ELR (cell line): Measurements from ENCODE around the gene UNC13C.

Source experiments
- DNase-seq: peaks from one replicate; pipeline ENCODE4 v3.0.0-alpha.2; 2015; ENCODE audit warnings: low read depth

UNC13C gene

DNA sequence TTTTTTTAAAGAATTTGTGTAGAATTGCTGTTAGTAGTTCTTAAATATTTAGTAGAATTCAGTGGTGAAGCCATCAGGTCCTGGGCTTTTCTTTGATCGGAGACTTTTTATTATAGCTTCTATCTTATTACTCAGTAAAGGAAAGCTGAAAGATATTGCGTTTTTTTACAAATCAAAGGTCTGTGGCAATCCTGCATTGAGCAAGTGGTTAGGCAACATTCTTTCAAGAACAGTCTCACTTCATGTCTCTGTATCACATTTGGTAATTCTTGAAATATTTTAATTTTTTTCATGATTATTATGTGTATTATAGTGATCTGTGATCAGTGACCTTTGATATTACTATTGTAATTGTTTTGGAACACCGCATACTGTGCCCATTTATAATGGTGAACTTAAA is 140.8 kb downstream of the UNC13C start:
- no peak for DNase-seq

DNA sequence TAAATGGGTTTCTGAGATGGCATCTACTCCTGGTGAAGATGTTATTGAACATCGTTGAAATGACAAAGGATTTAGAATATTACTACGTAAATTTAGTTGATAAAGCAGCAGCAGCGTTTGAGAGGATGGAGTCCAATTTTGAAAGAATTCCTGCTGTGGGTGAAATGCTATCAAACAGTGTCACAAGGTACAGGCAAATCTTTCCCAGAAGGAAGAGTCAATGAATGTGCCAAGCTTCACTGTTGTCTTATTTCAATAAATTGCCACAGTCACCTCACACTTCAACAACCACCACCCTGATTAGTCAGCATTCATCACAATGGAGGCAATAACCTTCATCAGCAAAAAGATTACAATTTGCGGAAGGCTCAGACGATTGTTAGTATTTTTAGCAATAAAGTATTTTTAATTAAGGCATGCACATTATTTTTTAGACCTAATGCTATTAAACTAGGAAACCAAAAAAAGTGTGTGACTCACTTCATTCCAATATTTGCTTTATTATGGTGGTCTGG is 142.8 kb downstream of the UNC13C start:
- DNase-seq = no peak

DNA sequence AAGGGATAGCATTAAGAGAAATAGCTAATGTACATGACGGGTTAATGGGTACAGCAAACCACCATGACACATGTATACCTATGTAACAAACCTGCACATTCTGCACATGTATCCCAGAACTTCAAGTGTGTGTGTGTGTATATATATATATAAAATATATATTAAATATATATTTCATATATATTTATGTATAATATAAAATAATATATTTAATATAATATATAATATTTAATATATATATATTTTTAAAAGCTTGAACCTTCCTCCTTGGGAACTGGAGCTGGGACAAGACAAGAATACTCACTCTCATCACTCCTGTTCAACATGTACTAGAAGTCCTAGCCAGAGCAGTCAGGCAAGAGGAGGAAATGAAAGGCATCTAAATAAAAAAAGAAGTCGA is 149.3 kb downstream of the UNC13C start:
- DNase-seq = no peak

DNA sequence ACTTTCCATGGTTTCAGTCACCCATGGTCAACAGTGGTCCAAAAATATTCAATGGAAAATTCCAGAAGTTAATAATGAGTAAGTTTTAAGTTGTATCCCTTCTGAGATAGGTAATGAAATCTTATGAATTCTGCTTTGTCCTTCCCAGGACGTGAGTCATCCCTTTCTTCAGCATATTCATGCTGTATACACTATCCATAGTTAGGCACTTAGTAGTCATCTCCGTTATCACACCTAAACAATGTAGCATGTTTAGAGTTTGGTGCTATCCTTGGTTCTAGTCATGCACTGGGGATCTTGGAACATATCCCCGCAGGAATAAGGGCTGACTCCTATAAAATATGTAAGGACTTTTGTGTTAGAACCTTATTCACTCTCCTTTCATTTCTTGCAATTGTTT is 153.2 kb downstream of the UNC13C start:
- peak; percentile 0 for DNase-seq

DNA sequence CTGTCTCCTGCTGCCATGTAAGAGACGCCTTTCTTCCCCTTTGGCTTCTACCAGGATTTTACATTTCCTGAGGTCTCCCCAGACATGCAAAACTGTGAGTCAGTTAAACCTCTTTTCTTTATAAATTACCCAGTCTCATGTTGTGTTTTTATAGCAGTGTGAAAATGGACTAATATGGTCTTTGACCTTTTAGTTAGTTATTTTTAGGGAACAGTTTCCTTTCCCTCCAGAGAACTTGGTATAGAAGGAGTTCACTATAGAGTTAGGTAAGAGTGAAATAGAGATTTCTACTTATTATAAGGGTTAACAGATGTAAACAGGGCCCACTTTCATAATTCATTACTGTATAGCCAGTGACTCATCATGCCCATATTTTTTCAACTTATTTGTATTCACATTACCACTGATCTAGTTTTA is 170.9 kb downstream of the UNC13C start:
- DNase-seq = no peak

DNA sequence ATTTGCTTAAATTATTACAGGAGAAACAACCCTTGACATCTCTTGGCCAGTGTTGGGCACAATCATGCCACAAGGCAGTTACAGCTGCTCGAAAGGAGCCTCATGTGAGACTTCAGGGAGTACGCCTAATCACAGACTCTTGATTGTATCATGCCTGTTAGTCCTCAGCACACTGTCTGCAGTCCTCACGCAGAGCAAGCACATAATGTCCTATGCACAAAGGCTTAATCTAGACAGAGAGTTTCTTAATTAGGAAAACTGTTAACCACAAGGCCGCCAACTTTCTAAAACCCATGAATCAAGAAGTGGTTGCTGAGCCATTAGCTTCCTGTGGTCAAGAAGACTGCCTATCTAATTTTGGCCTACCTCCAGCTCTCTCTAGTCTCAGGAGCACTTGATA is 172.0 kb downstream of the UNC13C start:
- no peak for DNase-seq

DNA sequence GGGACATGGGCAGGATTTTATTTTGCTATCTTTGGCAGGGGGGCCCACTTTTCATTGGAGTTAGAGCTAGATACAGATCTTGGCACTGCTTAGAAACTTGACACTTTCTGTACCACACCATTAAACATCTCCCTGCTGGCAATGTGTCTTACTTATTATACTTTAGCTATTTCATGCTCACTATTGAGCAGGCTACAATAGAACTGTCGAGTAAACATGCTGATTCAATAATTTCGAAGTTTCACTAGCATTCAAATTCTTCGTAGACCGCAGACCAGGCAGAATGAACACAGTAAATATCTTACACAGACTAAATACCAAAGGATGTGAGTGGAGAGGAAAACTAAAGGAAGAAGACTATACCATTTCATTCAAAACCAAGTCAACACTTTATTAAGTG is 180.8 kb downstream of the UNC13C start:
- DNase-seq = no peak

DNA sequence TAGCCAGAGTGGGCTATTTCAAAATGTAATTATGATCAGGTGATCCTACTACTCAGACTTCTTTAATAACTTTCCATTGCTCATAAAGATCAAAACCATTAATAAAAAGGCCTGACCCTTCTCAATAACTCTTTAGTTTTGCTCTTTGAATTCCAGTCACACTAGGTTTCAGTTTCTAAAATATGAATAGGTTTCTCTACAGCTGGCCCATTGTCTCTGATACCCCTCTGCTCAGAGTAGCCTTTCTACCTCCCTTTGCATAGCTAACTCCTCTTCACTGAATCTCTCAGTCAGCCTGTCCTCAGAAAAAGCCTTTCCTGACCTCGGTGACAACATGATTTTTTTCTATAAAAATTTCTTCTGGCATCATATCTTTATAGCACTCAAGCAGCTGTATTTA is 209.1 kb downstream of the UNC13C start:
- no peak for DNase-seq

DNA sequence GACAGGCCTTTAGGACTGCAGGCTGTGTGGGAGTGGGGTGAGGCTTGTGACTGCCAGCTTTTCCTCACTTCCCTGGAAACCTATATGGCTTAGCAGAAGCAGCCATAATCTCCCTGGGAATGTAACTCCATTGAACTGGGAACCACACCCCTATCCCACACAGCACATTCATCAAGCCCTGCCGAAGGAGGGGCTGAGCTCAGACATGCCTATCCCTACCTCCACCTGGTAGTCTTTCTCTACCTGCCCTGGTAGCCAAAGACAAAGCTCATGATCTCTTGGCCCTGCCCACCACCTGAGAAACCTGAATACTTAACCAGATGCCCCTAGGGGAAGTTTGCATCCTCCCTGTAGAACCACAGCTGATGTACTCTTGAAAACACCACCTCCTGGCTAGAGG is 219.8 kb downstream of the UNC13C start:
- DNase-seq = no peak

DNA sequence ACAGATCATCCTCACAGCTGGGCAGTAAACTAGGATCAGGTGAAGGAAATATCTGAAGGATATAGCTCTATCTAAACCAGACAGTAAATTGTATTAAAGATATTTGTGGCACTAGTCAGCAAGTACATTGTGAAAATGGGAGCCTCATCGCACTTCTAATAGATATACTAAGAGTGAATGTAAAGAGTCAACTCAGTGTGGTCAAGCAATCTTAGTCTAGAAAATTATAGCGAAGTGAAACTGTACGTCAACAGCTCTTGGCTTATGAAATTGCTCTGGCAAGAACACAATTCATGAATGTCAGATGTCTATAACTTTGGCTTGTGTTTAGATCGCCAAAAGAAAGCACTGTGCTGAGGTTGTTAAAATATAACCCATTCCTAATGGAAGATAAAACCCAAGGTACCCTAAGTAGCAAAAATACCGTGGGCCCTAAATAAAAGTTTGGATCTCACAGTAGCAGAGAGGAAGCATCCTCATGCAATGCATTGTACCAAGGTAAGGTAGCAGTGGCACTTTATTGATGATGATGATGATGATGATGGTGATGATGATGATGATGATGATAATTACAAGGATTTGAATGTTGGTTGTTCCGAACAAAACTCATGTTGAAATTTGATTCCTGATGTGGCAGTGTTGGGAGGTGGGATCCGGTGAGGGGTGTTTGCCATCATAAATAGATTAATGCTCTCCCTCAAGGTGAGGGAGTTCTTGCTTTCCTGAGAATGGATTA is 228.5 kb downstream of the UNC13C start:
- DNase-seq = no peak

DNA sequence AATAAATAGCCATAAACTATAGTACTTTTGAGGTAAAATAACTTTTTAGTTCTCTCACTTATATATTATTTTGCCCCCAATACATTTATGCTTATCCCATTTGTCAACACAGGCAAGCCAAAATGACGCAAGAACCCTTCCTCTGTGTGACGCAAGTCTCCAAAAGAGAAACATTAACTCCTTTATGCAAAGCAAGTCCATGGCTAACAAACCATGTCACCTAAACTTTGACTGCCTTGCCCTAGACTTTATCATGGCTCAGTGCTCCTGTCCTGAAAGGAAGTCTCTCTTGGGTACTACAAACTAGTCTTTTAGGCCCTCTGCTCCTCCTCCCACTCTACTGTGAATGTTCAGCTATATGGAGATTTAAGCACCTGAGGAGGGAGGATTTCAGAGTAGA is 230.5 kb downstream of the UNC13C start:
- no peak for DNase-seq

DNA sequence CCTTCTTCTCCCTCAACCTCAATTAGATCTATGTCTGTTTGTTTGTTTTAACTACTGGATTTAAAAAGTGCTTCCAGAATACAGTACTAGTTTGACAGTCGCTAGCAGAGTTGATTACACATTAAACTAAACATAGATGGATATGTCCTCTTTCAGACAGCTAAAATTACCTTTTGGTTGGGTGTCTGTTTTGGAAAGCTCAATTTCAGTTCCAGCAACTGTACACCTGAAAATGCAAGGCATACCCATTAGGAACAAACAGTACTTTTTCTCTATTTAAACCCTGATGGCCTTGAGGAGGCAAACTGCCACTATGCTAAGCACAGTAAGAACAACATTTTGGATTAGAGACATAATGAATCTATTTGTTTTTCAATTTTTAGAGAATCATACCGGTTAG is 234.4 kb downstream of the UNC13C start:
- no peak for DNase-seq

DNA sequence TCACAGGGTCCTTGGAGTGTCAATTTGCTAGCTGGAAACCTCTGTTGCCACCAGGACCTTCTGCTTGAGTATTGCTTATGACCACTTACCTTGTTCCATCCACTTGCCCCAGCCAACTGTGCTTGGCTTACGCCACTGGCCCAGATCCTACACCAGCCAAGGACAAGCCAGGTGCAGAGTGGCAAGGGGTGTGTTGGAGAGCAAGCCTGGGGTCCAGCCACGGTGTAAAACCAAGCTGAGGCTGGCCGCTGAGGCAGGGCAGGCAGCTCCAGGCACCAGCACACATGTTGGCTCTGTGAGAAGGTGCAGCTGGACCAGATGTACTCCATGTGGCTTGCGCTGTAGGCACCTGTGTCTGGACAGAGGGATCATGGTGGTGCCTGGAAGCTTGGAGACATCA is 248.2 kb downstream of the UNC13C start:
- no peak for DNase-seq

DNA sequence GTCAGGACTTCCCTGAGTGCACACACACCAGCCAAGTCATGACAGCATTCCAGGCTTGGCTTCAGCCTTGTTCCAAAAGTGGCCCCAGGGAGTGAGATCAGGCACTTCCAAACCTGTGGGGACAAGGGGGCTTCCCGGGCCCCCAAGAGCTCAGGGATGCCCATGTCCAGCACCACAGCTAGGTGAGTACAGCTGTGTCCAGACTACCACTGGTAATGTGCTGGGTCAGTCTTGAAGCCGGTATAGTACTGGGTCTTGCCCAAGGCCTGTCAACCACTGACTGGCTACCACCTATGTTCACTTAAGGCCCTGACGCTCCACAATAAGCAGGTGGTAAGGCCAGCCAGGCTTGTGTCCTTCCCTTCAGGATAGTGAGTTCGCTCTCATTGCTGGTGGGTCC is 249.3 kb downstream of the UNC13C start:
- no peak for DNase-seq

DNA sequence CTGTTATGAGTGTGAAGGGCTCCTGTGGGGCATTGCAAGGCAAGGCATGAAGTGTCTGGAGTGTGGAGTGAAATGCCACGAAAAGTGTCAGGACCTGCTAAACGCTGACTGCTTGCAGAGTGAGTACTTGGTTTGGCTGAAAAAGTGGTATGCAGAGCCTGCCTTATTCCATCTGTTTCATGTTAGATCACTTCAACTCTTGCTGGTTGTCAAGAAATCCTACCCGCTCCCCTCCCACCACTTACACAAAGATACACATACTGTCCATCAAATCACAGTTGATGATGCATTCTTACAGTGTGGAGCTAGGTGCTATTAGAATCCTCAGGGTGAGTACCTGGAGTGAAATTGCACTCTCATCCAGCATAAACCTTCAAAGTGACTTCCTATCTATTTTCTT is 272.1 kb downstream of the UNC13C start:
- DNase-seq = no peak

DNA sequence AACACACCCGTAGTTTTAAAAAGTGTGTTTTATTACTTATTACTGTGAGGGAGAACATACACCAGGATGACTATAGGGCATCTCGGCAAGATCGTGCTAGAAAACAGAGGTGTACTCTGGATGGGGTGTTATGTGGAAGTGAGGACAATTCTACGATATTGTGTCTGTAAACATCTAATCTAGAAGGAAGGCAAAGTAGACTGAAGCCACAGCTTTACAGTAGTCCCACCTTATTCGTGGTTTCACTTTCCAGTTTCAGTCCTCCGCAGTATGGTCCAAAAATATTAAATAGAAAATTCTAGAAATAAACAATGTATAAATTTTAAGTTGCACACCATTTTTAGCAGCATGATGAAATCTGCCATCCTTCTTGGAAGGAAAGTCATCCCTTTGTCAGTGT is 277.9 kb downstream of the UNC13C start:
- DNase-seq = no peak

DNA sequence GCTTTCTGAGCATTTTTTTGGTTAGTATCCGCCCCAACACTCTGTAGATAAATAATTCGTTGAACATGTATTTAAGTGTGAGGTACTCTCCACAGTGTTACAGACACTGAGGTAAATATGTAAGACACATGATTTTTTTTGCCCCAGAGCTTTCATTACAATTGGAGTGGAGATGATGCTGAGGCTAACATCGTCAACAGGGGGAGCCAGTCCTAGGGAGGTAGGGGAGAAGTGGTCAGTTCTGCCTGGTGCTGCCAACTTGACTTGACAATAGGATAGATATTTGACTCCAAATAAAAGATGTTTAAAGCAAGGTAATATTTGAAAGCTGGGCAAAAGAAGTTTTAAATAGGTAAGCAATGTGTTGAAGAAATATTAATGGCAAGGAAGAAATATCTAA is 295.7 kb downstream of the UNC13C start:
- no peak for DNase-seq

DNA sequence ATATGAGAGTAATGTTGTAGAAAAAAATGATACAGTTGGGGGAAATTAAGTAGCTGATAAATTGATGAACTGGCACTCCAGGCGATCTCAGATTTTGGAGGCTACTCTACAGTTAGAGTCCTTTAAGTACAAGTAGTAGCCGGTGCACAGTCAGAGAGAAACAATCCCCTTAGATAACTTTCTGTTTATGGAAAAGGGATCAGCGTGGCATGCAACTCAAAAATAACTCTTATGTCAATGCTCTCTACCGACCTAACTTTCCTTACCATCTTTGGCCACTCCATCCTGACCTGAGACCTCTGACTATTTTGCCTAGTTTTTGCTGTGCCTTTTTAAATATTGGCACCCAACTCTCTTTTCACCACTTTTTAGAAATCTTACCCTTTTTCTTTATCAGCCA is 299.6 kb downstream of the UNC13C start:
- no peak for DNase-seq

DNA sequence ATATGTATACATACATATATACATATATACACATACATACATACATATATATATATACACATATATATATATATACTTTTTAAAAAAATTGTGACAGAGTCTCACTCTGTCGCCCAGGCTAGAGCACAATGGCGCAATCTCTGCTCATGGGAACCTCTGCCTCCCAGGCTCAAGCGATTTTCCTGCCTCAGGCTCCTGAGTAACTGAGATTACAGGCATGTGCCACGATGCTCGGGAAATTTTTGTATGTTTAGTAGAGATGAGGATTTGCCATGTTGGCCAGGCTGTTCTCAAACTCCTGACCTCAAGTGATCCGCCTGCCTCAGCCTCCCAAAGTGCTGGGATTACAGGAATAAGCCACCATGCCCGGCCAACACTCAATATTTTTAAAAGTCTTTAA is 302.5 kb downstream of the UNC13C start:
- no peak for DNase-seq

DNA sequence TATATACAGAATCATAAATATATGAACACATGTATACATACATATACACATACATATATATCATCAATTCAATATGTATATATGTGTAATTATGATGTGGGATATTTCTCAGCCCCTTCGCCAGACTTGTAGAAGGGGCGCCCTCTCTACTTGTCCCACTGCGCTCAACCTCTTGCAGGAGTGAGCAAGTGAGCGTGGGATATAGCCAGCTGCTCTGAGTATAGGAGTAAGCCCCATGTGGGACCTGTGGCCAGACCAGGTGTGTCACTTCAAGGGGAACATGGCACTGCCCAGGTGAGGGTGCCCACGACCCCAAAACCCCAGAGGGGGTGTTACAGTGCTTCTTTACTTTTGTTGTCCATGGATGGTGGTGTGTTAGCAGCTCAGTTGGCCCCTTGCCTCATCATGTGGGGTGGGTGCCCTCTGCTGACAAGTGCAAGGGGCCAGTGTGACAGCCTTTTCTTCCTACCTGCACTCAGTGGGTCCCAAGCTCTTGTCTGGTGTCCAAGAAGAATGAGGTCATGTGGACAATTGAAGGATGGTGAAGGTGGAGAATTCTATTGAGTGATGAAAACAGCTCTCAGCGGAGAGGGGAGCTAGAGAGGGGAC is 304.1 kb downstream of the UNC13C start:
- no peak for DNase-seq

DNA sequence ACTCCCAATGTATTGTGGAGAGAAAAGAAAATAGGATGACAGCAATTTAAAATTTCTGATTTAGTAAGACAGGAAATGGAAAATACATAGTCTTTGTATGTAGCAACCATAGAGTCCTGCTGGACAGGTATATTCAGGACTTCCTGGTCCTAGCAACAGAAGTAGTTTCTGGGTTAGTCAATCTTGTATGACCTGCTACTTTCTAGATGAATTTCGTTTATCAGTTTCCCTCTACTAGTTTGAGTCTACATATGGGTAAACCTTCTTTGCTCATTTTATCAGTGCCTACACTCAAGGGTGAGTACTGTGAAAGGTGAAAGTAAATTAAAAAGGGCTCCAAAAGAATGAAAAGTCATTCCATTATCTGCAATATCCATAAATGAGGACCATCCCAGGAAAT is 309.8 kb downstream of the UNC13C start:
- no peak for DNase-seq

DNA sequence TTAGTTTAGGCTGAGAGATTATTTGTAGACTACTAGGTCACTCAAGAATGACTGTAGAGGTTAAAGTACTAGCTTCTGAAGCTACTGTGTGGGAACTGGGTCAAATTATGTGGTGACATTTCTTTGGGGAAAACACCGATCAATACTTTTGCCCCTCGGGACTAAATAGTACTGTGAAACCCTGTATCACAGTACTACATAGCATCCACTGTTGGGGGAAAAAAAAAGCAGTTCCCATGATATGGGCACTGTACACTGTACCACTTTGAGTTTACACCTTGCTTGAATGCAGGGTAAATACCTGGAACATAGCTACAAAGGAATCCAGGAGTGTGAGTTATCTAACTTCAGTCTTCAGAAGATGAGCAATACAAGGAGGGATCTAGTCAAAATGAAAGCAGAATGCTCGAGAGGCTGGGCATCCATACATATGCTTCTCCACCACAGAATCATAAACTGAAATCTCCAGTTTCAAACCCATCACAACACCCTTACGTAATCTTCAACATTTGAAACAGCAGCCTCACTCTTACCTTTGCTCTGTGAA is 311.4 kb downstream of the UNC13C start:
- DNase-seq = no peak

DNA sequence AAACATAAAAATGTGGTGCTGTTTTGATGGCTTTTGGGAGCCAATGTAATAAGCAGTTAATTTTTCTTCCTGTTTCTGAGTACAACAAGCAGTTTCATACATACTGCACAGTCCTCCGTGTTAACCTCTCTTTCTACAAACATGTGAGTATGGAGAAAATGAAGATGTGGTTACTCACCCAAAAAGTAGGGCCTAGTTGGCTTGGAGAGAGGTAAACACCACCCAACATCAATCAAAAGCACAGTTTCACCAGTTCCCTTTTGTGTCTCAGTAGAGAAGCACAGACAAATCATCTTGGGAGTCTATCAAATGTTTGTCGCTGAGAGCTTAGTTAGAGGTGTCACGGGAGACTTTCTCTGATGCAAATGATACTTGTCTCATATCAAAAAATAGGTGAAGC is 320.2 kb downstream of the UNC13C start:
- DNase-seq = no peak

DNA sequence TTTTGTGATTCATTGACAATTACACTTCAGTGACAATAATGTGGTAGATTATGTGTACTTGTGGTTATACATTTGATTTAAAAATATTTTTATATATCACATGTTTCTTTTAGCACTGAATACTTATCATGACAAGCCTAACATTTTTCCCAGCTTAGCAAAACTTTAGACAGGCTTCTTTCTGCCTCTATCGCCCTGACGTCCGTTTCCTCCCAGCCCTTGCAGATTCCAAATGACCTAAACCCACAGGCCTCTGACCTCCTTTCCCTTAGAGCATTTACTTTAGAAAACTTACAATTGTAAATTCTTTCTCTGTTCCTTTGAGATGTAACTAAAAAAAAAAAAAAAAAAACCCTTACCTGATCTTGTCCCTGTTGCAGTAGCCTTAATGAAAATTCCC is 326.1 kb downstream of the UNC13C start:
- DNase-seq = no peak
